Measurements from ENCODE around the gene ANKS1B. TPM values are rescaled to one million over a fixed set of nuclear protein-coding genes. Genes with fewer than 3 reads are reported as not detected.

Gene ANKS1B
- total RNA-seq, 1 experiment from 2014 or later = not detected

- in situ Hi-C loops (cut with HindIII; ENCODE audit: low sequenced_read_pairs) = no loop called here
Observed at GRCh38 chr12:99975321-99975720, 9.4 kb downstream of the ANKS1B start.

GRCh38 chr12:99974146-99974545, 10.6 kb downstream of the ANKS1B start:
- in situ Hi-C loops (cut with HindIII; ENCODE audit: low sequenced_read_pairs) = no loop called here

More at GRCh38 chr12:99975321-99975720, 9.4 kb downstream of the ANKS1B start:
- no peak for DNase-seq (ENCODE audit: low spot score)

GRCh38 chr12:99966429-99966828, 18.3 kb downstream of the ANKS1B start:
- DNase-seq (ENCODE audit: low spot score) = no peak
- in situ Hi-C loops (cut with HindIII; ENCODE audit: low sequenced_read_pairs) = no loop called here

More at GRCh38 chr12:99974146-99974545, 10.6 kb downstream of the ANKS1B start:
- DNase-seq (ENCODE audit: low spot score) = no peak

GRCh38 chr12:99960311-99960710, 24.4 kb downstream of the ANKS1B start:
- in situ Hi-C loops (cut with HindIII; ENCODE audit: low sequenced_read_pairs) = no loop called here
- peak; percentile 90 for DNase-seq (ENCODE audit: low spot score)

GRCh38 chr12:99959549-99960170, 25.1 kb downstream of the ANKS1B start:
- in situ Hi-C loops (cut with HindIII; ENCODE audit: low sequenced_read_pairs) = no loop called here
- peak; percentile 94 for DNase-seq (ENCODE audit: low spot score)

GRCh38 chr12:99957866-99958466, 26.8 kb downstream of the ANKS1B start:
- peak; percentile 66 for DNase-seq (ENCODE audit: low spot score)
- in situ Hi-C loops (cut with HindIII; ENCODE audit: low sequenced_read_pairs) = no loop called here

- peak; percentile 44 for DNase-seq (ENCODE audit: low spot score)
- in situ Hi-C loops (cut with HindIII; ENCODE audit: low sequenced_read_pairs) = no loop called here
Observed at GRCh38 chr12:99954724-99955123, 30.0 kb downstream of the ANKS1B start.

- in situ Hi-C loops (cut with HindIII; ENCODE audit: low sequenced_read_pairs) = no loop called here
- DNase-seq (ENCODE audit: low spot score) = peak; percentile 55
Observed at GRCh38 chr12:99948370-99948769, 36.4 kb downstream of the ANKS1B start.

- in situ Hi-C loops (cut with HindIII; ENCODE audit: low sequenced_read_pairs) = no loop called here
- DNase-seq (ENCODE audit: low spot score) = no peak
Observed at GRCh38 chr12:99946131-99946530, 38.6 kb downstream of the ANKS1B start.

- in situ Hi-C loops (cut with HindIII; ENCODE audit: low sequenced_read_pairs) = no loop called here
Observed at GRCh38 chr12:99935608-99936007, 49.1 kb downstream of the ANKS1B start.

GRCh38 chr12:99926511-99927169, 58.1 kb downstream of the ANKS1B start:
- no peak for DNase-seq (ENCODE audit: low spot score)
- in situ Hi-C loops (cut with HindIII; ENCODE audit: low sequenced_read_pairs) = no loop called here

More at GRCh38 chr12:99935608-99936007, 49.1 kb downstream of the ANKS1B start:
- DNase-seq (ENCODE audit: low spot score) = no peak

GRCh38 chr12:99920353-99920960, 64.3 kb downstream of the ANKS1B start:
- in situ Hi-C loops (cut with HindIII; ENCODE audit: low sequenced_read_pairs) = no loop called here
- DNase-seq (ENCODE audit: low spot score) = no peak

- in situ Hi-C loops (cut with HindIII; ENCODE audit: low sequenced_read_pairs) = no loop called here
- no peak for DNase-seq (ENCODE audit: low spot score)
Observed at GRCh38 chr12:99917711-99918402, 66.9 kb downstream of the ANKS1B start.

GRCh38 chr12:99916555-99916954, 68.2 kb downstream of the ANKS1B start:
- DNase-seq (ENCODE audit: low spot score) = no peak
- in situ Hi-C loops (cut with HindIII; ENCODE audit: low sequenced_read_pairs) = no loop called here

GRCh38 chr12:99915251-99916082, 69.3 kb downstream of the ANKS1B start:
- DNase-seq (ENCODE audit: low spot score) = no peak
- in situ Hi-C loops (cut with HindIII; ENCODE audit: low sequenced_read_pairs) = no loop called here

GRCh38 chr12:99914206-99914605, 70.5 kb downstream of the ANKS1B start:
- in situ Hi-C loops (cut with HindIII; ENCODE audit: low sequenced_read_pairs) = no loop called here
- DNase-seq (ENCODE audit: low spot score) = no peak

- in situ Hi-C loops (cut with HindIII; ENCODE audit: low sequenced_read_pairs) = no loop called here
- no peak for DNase-seq (ENCODE audit: low spot score)
Observed at GRCh38 chr12:99911967-99912366, 72.8 kb downstream of the ANKS1B start.

GRCh38 chr12:99911081-99911480, 73.7 kb downstream of the ANKS1B start:
- in situ Hi-C loops (cut with HindIII; ENCODE audit: low sequenced_read_pairs) = no loop called here
- DNase-seq (ENCODE audit: low spot score) = peak; percentile 31

- in situ Hi-C loops (cut with HindIII; ENCODE audit: low sequenced_read_pairs) = no loop called here
Observed at GRCh38 chr12:99910342-99910741, 74.4 kb downstream of the ANKS1B start.

More at GRCh38 chr12:99910342-99910741, 74.4 kb downstream of the ANKS1B start:
- no peak for DNase-seq (ENCODE audit: low spot score)
